Stimulated activated CD8-positive, alpha-beta memory T cell treated with anti-CD3 and anti-CD28 coated beads, Interleukin-7, amount 100 ng/mL, for 48 hours (primary cell): ENCODE data around the gene PTPRH.

Experiments
- DNase-seq, 2 donors: peaks; one replicate each; pipeline ENCODE4 v3.0.0-alpha.2; 2020; ENCODE audit warnings: low read depth in 1 of 2; ENCODE audit errors: extremely low read depth in 1 of 2

Gene PTPRH

DNA sequence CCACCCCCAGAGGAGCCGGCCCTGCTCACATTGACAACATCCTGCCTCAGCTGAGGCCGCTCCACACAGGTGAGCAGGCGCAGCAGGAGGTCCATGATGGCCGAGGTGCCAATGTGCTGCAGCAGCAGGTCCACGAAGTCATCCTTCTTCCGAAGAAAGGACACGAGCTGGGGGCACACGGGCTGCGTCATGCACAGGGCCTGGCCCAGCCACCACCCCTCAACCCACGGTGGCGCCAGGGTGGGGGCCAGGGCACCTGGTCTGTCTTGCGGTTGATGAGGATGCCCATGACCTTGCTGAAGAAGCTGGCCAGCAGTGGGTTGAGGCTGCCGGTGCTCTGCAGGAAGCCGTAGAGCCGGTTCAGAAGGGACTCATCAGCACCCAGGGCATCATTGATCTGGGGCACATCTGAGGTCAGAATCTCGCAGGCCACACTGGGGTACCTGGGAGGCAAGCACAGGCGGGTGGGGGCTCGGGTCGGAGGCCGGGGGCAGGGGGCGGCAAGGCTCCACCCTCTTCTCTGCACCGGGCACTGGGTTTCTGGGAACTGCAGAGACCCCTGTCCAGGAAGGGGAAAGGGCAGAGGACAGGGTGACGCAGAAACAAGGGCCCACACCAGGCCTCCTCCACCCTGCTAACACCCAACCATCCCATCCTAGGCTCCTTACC, 36.1 kb upstream of the PTPRH start:
- no peak for DNase-seq

DNA sequence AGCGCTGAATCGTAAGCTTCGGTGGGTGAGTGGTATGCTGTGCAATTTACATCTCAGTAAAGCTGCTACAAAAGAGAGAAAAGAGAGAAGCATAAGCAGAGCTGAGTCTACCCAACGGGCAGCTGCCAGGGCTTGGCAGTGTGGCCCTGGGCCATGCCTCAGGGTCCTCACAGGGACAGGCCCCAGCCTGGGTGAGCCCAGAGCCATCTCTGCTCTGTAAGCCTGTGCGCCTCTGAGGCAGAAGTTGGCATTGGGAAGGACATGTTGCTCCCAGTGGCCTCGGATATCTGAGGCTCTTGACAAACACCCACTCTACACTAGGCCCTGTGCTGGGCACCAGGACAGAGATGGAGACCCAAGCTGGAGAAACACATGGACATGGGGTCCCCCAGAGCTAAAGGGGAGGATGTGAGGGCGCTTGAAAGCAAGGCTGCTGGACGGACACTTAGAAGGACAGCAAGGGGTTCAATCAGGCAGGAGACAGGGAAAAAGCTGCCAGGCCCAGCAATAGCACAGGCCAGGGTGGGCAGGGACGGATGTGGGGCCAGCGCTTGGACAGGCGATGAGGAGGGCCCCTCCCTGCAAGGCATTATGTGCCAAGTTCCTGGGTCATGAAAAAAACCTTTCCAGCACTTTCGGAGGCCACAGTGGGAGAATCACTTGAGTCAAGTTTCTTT, 34.8 kb upstream of the PTPRH start:
- no peak for DNase-seq

DNA sequence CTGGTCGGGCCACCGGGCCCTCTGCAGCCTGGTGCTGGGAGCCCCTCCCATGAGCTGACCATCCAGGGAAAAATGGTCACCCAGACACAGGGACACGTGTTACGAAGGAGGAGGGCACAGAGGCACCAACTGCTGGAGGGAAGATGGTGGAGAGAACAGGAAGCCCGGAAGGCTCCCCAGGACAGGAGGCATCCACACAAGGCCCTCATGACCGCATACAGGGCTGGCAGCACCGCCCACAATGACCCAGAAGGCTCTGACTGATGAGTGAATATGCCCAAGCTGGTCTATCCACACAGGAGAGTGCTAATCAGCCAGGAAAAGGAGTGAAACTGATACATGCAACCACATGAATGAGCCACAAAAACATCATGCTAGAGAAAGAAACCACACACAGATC, 33.2 kb upstream of the PTPRH start:
- DNase-seq: no peak

DNA sequence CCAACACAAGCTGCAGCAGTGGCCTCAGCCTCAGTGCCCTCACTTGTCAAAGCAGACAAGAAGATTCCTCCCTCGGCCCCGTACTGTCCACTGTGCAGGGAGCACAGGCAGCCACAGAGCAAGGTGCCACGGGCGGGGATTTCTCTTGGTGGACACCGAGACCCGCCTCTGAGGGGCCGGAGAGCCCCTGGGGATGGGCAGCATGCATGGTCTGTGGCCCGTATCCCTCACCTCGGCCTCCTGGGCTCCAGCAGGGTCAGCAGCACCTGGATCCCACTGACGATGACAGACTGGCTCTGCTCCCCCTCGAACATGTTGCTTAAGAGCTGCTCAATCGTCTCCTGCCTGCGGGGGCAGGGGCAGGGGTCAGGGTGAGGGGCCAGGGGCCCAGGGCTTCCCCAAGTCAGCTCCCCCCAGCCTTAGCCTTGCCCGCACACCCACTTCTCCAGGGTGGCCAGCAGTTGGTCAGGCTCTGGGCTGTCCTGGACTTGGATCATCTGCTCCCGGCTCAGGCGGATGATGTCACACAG, 32.7 kb upstream of the PTPRH start:
- no peak for DNase-seq

DNA sequence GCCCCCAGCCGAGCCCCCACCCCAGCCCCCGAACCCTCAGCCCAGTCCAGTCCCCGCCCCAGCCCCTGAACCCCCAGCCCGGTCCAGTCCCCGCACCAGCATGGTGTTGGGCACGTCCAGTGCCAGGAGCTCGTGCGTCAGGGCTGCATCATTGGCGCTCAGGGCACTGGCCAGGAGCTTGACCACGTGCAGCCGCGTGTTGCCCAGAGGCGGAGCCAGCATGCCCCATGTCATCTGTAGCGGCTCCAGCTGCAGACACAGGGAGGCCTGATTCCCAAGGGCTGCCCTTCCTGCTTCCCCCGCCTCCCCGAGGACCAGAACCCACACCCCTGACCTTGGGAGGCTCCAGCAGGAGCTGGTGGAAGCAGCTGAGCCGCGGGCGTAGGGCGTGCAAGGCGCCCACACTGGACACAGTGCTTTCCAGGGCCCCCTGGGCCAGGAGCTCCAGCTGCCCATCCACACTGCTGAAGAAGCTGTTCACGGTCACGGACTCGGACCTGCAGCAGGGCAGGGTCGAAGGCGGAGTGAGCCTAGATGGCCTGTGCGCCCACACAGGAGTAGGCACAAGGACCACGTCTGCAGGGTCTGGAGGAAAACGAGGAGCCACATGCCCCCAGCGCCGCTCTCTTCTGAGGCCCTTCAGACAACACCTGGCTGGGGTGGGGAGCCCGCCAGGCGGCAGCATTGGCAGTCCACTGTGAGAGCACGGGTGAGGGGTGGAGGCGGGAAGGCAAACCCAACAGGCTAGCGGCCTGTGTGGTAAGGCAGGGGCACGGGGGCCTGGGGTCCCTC, 32.0 kb upstream of the PTPRH start:
- DNase-seq: no peak

DNA sequence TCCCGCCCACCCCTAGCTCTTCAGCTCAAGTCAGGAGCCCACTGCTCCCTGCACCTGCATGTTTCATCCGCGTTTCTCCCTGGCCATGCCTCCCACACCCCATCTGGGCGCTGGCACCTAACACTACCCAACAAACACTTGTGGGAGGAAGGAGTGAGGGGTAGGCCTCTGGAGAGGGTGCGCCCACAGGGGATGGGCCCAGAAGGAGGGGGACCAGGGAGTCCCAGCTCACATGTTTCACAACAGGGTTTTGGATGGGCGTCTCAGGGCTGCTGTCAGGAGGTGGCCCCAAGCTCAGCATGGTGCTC, 31.4 kb upstream of the PTPRH start:
- DNase-seq: no peak

DNA sequence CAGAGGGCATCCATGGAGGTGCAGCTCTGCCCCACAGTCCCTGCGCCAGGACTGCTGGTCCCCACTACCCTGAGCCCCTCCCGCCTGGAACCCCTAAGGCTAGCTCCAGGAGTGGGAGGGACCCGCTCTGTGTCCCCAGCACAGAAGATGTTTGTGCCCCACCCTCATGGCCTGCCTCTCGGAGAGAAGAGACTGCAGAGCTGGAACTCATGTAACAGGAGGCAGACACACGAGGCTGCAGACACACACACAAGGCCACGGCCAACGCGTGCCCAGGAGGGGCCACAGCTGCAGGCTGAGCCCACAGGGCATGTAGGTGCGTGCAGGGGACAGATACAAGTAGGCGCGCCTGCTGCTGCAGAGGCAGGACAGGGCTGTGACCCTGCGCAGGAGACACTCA, 29.7 kb upstream of the PTPRH start:
- DNase-seq: no peak

DNA sequence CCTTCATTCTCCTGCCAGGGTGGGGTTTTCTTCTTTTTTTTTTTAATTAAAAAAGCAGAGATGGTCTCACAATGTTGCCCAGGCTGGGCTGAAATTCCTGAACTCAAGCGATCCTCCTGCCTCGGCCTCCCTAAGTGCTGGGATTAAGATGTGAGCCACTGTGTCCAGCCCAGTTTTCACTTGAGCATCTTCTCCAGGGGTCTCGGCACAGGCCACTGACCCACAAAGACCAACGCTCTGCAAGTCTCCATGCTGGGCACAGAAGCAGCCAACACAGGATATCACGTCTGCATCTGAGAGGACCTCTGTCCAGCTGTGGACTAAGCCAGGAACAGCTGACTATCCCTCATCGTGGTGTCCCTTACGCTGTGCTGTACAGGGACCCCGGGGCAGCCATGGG, 28.7 kb upstream of the PTPRH start:
- no peak for DNase-seq

DNA sequence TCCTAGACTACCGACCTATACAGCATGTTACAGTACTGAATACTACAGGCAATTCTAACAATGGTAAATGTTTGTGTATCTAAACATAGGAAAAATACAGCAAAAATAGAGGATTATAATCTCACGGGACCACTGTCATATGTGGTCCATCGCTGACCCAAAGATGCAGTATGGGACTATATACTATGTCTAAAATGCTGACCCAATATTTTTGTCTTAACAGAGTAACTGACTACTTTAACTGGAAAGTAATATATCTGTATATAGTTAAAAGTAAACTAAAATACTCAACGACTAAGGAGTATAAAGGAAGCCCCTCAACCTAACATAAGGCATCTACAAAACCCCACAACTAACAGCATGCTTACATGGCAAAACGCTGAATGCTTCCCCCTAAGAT, 23.7 kb upstream of the PTPRH start:
- DNase-seq: no peak

DNA sequence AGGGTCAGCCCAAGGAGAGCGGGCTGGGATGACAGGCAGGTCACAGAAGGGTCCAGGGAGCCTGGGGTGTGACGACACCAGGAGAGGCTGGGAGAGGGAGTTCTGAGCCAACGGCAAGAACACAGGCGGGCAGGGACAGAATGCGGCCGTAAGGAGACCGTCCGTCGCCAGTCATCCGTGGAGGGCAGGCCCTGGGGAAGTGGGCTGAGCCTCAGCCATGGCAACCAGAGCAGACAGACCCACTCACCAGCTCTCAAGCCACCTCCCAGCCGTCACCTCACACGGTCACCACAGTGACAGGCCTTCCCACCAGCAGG, 22.9 kb upstream of the PTPRH start:
- no peak for DNase-seq

DNA sequence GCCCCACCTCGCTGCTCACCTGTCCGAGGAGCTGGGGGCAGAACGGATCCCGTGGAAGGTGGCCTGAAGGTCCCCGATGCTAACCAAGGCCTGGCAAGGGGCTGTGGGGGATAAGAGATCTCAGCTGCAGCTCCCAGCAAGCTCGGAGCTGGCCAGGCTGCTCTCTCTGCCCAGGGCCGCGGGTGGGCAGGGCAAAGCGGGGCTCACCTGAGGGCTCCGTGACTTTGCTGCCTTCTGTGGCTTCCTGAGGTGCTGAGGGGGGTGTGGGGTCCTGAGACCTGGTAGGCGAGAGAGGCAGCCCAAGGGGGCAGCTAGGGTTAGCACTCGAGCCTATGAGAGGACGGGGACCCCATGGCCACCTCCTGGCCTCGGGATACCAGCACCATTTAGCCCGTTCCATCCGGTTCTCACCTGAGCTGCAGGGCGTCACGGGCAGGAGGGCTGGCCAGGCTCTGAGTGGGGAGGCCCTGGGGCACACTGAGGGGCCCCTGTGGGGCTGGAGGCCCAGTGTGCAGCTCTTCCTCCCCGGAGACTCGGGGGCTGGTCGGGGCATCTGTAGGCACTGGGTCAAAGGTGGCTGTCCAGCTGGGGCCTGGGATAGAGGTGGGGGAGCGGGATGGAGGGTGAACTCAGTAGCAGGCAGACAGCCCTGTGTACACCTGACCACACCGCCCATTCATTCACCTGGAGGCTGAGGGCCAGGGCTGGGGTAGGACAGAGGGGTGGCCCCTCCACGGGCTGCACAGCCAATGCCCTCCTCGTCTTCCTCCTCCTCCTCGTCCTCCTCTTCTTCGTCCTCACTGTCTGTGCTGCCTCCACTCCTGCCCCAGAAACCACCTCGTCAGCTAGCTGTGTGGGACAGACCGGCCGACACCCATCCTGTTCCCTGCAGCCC, 22.3 kb upstream of the PTPRH start:
- no peak for DNase-seq

DNA sequence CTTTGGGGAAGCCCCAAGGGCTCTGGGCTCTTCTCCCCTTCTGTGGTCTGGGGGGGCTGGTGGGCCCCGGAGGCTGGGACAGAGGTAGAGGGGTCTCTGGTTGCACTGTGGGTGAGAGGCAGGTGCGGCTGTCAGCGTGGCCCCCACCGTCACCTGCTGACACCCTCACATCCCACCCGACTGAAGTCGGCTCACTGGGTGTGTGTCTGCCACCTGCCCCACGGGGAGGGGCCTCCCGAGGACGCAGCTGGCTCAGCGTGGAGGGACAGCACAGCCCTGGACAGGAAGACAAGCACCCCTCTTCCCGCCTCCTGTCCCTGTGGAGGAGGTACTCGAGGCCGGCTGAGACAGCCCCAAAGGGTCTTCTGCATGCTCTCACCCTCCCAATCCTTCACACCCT, 21.5 kb upstream of the PTPRH start:
- no peak for DNase-seq

DNA sequence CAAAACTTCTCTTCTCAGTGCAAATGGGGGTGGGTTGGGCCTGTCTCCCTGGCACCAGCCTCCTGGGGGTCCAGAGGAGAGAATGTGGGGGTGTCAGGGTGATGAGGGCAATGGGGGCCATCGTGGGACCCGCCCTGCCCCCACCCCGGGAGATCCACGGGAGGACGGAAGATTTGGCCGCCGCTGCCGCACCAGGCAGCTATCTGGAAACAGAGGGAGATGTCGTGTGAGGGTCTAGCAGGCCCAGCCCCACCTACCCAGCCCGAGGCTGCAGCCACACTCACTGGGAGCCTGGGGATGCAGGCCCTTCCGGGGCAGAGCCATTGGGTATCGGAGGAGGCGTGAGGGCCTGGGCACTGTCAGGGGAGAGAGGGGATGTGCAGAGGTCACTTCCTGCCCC, 21.0 kb upstream of the PTPRH start:
- DNase-seq: no peak

DNA sequence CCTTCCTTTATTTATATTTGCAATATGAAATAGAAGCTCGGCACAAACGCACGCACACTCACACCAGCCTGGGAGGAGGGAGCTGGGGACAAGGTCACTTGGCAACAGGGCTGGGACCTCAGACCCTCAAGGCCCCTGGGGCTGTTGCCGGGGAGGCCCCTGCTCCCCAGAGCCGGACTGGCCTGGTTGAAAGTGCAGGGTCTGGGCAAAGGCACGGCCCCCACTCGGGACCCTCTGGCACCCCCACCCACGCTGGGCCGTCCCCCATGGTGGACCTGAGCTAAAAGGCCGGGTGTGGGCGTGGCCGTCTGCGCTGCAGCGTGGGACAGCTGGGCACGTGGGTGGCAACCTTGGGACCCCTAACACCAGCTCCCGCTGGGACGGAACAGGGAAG, 20.5 kb upstream of the PTPRH start:
- DNase-seq: no peak

DNA sequence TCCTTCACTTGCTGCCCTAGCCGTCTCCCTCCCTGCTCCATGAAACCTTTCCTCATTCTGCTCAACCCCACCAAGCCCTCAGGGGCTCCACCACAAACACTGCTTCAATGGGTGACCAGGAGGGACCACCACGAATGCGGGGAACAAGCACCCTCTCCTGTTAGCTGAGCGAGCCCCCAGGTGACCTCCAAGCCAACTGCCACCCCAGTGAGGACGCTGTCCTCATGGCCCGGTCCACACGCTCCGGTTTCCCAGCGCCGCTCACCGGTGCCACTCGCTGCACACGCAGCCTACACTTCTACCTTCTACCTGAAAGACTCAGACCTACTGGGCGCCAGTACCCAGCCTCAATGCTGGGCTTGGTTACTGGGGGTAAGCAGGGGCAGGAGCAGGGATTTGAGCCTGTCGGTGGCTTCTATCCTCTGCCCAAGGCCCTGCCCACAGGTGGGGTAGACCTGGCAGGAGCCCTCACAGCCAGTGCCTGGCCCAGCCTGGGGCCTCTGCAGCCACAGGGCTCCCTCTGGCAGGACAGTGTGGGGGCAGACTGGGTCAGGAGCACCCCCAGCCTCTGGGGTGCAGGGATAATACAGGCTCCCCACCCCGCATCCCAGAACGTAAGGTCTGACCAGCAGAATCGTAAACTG, 20.0 kb upstream of the PTPRH start:
- no peak for DNase-seq

DNA sequence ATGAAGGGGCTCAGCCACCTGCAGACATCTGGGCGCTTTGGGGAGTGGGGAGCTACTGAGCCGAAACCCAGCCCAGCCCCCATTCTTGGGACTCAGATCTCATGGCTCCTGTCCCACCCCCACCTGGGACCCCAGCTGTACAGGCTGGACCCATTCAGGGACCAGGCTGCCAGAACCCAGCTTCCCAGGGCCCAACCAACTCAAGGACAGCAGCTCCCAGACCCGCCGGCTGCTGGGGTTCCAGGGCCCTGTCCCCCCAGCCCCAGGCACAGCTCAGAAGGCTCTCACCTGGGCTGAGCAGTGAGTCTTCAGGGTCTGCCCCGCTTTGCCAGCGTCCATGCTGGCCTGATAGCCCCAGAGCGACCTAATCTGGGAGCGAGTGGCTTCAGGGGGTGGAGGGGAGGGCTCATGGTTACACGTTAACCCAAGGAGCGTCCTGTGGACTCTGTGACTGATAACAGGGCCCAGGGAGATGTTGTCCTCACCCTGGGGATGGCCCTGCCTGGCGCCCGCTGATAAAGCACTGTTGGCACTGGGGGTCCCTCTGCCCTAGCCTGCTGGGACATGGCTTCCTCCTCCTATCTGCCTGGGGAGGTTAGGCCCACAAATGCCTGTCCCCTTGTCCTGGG, 19.2 kb upstream of the PTPRH start, which contains the start of gene TMEM86B:
TMEM86B (minus strand) TSS at position 361 of the 629 bp plus-strand sequence; CDS start at position 339, 22 bp downstream.
- DNase-seq: no peak

DNA sequence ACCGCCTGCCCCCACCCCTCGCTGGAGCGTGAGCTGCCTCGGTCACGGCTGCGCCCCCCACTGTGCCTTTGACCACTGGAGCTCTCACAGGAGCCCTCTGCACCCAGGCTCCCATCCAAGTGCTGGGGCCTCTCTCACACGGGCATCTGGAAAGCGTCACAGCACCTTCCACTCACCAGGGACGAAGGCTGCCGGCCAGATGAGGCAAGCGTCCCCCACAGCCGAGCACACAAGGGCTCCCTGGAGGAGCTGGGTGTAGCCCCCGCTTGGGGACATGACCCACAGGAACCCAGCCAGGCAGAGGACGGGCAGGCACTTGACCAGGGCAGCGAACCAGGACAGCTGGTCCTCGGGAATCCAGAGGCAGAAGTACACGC, 18.7 kb upstream of the PTPRH start:
- no peak for DNase-seq

DNA sequence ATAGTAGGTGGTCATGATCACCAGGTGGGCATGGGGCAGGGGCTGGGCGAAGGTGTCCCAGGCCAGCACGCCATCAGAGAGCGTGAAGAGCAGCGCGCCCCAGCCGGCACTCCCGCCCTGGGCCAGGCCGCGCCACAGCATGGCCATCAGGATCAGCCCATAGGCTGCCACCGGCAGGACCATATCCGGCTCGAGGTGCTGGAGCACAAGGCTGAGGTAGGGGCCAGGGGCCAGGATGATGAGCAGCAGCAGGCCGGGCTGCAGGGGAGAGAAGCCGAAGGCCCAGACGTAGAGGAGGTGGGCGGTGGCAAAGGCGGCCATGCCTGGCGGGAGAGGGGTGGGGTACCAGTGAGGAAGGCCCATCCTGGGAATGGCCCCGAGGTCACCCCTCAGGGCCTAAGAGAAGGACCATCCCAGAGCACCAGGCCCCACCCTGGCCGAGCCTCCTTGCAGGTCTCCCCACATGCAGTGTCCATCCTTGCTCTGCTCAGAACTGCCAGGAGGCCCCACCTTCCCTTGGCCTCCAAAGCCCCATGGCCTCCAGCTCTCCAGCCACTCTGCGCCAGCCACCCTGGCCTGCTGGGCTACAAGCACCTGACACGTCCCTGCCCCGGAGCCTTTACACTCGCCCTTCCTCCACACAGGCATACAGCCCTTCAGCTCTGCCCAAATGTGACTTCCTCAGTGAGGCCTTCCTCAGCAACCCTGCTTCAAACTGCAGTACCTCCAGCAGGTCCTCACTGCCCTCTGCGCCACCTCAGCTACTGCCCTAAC, 18.1 kb upstream of the PTPRH start:
- DNase-seq: no peak

DNA sequence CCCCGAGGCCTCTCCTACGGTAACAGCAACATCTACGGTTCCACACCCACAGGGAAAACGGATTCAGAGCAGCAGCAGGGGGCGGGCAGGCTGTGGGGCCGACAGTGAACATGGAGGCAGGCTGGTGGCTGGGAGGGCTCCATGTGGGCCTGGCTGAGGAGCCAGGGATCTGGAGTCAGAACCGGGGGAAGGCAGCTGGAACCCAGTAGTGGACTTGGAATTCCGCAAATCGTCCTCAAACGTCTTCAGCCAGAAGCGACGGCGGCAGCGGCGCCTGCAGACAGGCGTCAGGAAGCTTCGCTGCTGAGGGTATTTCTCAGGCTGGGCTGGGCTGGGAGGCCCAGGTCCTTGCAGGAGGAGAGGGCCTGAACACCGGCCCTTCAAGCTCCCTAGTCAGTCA, 17.5 kb upstream of the PTPRH start:
- no peak for DNase-seq
